ENCODE measurements around the gene OSBPL3.
A peak's percentile ranks its signal among the peaks of the same experiment; 100 is the strongest.

The OSBPL3 gene

GRCh38 chr7:24760968-24761367 is 219.0 kb downstream of the OSBPL3 start:
- no peak for DNase-seq (ENCODE audit: low read depth in 3 of 3)

- peak in 2 of 3 experiments; percentile 10 to 11 for DNase-seq (ENCODE audit: low read depth in 3 of 3)
Observed at GRCh38 chr7:24757353-24758275, 222.4 kb downstream of the OSBPL3 start, which contains the start of gene GSDME. GSDME (minus strand) TSS chr7:24757464; CDS start chr7:24749774, 7,690 bp downstream.

GRCh38 chr7:24756545-24757352 is 223.2 kb downstream of the OSBPL3 start:
- peak in 1 of 3 experiments; percentile 24 for DNase-seq (ENCODE audit: low read depth in 3 of 3)

- DNase-seq (ENCODE audit: low read depth in 3 of 3), result no peak
Observed at GRCh38 chr7:24755541-24756407, 224.2 kb downstream of the OSBPL3 start.

GRCh38 chr7:24754906-24755506 is 225.0 kb downstream of the OSBPL3 start:
- no peak for DNase-seq (ENCODE audit: low read depth in 3 of 3)

GRCh38 chr7:24752073-24752800 is 227.7 kb downstream of the OSBPL3 start:
- no peak for DNase-seq (ENCODE audit: low read depth in 3 of 3)

GRCh38 chr7:24751484-24751883 is 228.5 kb downstream of the OSBPL3 start:
- DNase-seq (ENCODE audit: low read depth in 3 of 3), result no peak

- no peak for DNase-seq (ENCODE audit: low read depth in 3 of 3)
Observed at GRCh38 chr7:24750441-24751055, 229.4 kb downstream of the OSBPL3 start.

GRCh38 chr7:24748521-24748920 is 231.5 kb downstream of the OSBPL3 start:
- DNase-seq (ENCODE audit: low read depth in 3 of 3), result no peak
